K562 treated with DMSO at 1 percent for 48 hours (cell line): ENCODE measurements around the gene ACSS3. TPM values are rescaled to one million over a fixed set of nuclear protein-coding genes. Genes with fewer than 3 reads are reported as not detected.

Source experiments
- total RNA-seq: library from RNA; unstranded; fragments of 300-600 nt; gene quantifications from 2 replicates; pipeline ENCODE4 v1.2.3, GENCODE V29; 2022; ENCODE audit warnings: low replicate concordance; ENCODE audit errors: extremely low read depth

The ACSS3 gene
- total RNA-seq, result not detected in 2 replicates

GRCh38 chr12:81077686-81078441 is at the start of gene ACSS3:
ACSS3 (plus strand) TSS chr12:81078079; CDS start chr12:81078121, 42 bp downstream.

Other genes with a start within 250 kb of the ACSS3 start
- not detected in 2 replicates for gene LIN7A, start 140.1 kb upstream of the ACSS3 start, total RNA-seq